Muscle of arm (tissue), 12 donors: ENCODE data around the gene CASZ1. TPM values are rescaled to one million over a fixed set of nuclear protein-coding genes. Genes with fewer than 3 reads are reported as not detected.
A peak's percentile ranks its signal among the peaks of the same experiment; 100 is the strongest.

ENCODE experiments used
- DNase-seq: peaks from one replicate; pipeline ENCODE4 v3.0.0-alpha.2; 2013
- polyA plus RNA-seq, 12 donors: library from polyadenylated mRNA; unstranded; fragments of 120-200 nt; gene quantifications; one replicate each; pipeline ENCODE4 v1.2.1, GENCODE V29; 2013; ENCODE audit not compliant: insufficient read length in 12 of 12

The CASZ1 gene
- polyA plus RNA-seq, 12 donors: 25.8 to 351 (median 49.7) TPM

GRCh38 chr1:10673109-10673711 lies 123.2 kb downstream of the CASZ1 start:
- DNase-seq: no peak

GRCh38 chr1:10672343-10673050 lies 123.9 kb downstream of the CASZ1 start:
- DNase-seq: no peak

GRCh38 chr1:10671622-10672342 lies 124.7 kb downstream of the CASZ1 start:
- DNase-seq: no peak

- no peak for DNase-seq
Observed at GRCh38 chr1:10671090-10671489, 125.4 kb downstream of the CASZ1 start.

- no peak for DNase-seq
Observed at GRCh38 chr1:10670190-10670589, 126.3 kb downstream of the CASZ1 start.

GRCh38 chr1:10669570-10669969 lies 126.9 kb downstream of the CASZ1 start:
- no peak for DNase-seq

GRCh38 chr1:10667861-10668761 lies 128.3 kb downstream of the CASZ1 start:
- no peak for DNase-seq

- DNase-seq: no peak
Observed at GRCh38 chr1:10665930-10666850, 130.3 kb downstream of the CASZ1 start.

- DNase-seq: no peak
Observed at GRCh38 chr1:10665226-10665625, 131.2 kb downstream of the CASZ1 start.

- peak; percentile 41 for DNase-seq
Observed at GRCh38 chr1:10664251-10664650, 132.2 kb downstream of the CASZ1 start.

GRCh38 chr1:10663678-10664035 lies 132.8 kb downstream of the CASZ1 start:
- DNase-seq: peak; percentile 47

- DNase-seq: peak; percentile 31
Observed at GRCh38 chr1:10662824-10663677, 133.4 kb downstream of the CASZ1 start.

GRCh38 chr1:10662090-10662688 lies 134.3 kb downstream of the CASZ1 start:
- DNase-seq: no peak

GRCh38 chr1:10661453-10661852 lies 135.0 kb downstream of the CASZ1 start:
- DNase-seq: no peak

GRCh38 chr1:10659646-10660540 lies 136.6 kb downstream of the CASZ1 start:
- no peak for DNase-seq

GRCh38 chr1:10659218-10659617 lies 137.2 kb downstream of the CASZ1 start:
- DNase-seq: no peak

- no peak for DNase-seq
Observed at GRCh38 chr1:10658396-10659066, 137.9 kb downstream of the CASZ1 start.
